Measurements from ENCODE around the gene IRS2. TPM values are rescaled to one million over a fixed set of nuclear protein-coding genes. Genes with fewer than 3 reads are reported as not detected.

IRS2 gene
- total and polyA plus RNA-seq, 2 donors = 6.5 to 11.3 TPM

DNA sequence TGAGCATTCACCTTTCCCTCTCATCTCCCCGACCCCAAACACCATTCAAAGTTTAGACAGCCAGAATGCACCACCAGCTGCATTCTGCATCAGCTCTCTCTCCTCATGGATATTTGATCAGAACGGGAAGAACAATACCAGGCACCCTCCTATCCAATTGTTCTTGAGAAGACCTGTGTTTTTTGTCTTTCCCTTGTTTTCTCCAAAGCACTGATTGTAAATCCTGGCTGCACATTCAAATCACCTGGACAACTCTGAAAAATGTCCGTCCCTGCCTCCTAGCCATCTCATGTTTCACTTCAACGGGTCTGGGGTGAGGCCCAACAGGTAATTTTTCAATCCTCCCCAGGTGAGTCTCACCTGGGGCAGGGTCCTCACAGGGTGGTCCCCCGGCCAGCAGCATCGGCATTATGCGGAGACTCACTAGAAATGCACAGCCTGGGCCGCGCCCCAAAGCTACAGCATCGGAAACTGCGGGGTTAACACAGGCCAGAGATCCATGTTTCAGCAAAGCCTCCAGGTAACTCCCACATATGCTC lies 5.5 kb downstream of the IRS2 start:
- 67% methylated on average over 11 of the region's 11 CpGs for WGBS
- Histone ChIP-seq H3K4me1 (ENCODE audit: insufficient read depth) (peaks cover 3% of the 10 kb centered on the region), H3K36me3 (ENCODE audit: insufficient read depth) (peaks cover 4% of the 10 kb centered on the region), H3K4me3 (ENCODE audit: low read depth, low read length) (peak overlapping the region; percentile 21), H3K27ac (ENCODE audit: low read depth) (no peak overlapping the region)
- no peak for DNase-seq (ENCODE audit: extremely low spot score)

GRCh38 chr13:109779876-109780510 lies 6.4 kb downstream of the IRS2 start:
- DNase-seq (ENCODE audit: extremely low spot score) = no peak
- Histone ChIP-seq H3K4me1 (ENCODE audit: insufficient read depth) (peaks cover 3% of the 10 kb centered on the region), H3K27ac (ENCODE audit: low read depth) (no peak overlapping the region), H3K36me3 (ENCODE audit: insufficient read depth) (peaks cover 4% of the 10 kb centered on the region), H3K4me3 (ENCODE audit: low read depth, low read length) (peak overlapping the region; percentile 21)
- 69% methylated on average over 7 of the region's 7 CpGs for WGBS

GRCh38 chr13:109779074-109779473 lies 7.3 kb downstream of the IRS2 start:
- peak overlapping the region; percentile 3 for H3K4me3 ChIP-seq (ENCODE audit: low read depth, low read length)
- no peak overlapping the region for H3K27ac ChIP-seq (ENCODE audit: low read depth)
- no peak for DNase-seq (ENCODE audit: extremely low spot score)
- WGBS = 62% methylated on average over 4 of the region's 4 CpGs
- H3K4me1 ChIP-seq (ENCODE audit: insufficient read depth) = peaks cover 3% of the 10 kb centered on the region
- H3K36me3 ChIP-seq (ENCODE audit: insufficient read depth) = peaks cover 4% of the 10 kb centered on the region

DNA sequence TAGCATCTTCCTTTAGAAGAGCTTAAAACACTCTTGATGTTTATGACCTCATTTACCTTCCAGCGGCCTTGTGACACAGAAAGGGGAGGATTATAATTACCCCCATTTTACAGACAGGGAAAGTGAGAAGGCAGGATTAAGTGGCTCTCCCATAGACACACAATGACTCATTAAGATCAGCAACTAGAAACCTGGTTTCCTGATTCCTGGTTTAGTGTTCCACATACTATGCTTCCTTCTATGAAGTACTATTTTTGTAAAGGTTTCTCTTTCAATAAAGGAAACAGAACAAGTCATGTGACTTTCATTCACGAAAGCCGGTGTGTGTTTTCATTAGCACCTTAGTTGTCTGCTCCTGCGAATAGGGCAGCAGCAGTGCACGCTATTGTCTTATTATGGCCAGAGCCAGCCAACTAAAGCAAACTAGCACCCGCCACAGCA lies 8.3 kb downstream of the IRS2 start:
- DNase-seq (ENCODE audit: extremely low spot score) = no peak
- peaks cover 3% of the 10 kb centered on the region for H3K4me1 ChIP-seq (ENCODE audit: insufficient read depth)
- H3K27ac ChIP-seq (ENCODE audit: low read depth) = no peak overlapping the region
- H3K36me3 ChIP-seq (ENCODE audit: insufficient read depth) = peaks cover 4% of the 10 kb centered on the region
- H3K4me3 ChIP-seq (ENCODE audit: low read depth, low read length) = no peak overlapping the region
- WGBS = 59% methylated on average over 6 of the region's 6 CpGs

GRCh38 chr13:109776575-109776974 lies 9.8 kb downstream of the IRS2 start:
- no peak for DNase-seq (ENCODE audit: extremely low spot score)
- H3K4me1 ChIP-seq (ENCODE audit: insufficient read depth) = peaks cover 3% of the 10 kb centered on the region
- no peak overlapping the region for H3K27ac ChIP-seq (ENCODE audit: low read depth)
- H3K4me3 ChIP-seq (ENCODE audit: low read depth, low read length) = no peak overlapping the region
- no peaks in the 10 kb centered on the region for H3K36me3 ChIP-seq (ENCODE audit: insufficient read depth)

GRCh38 chr13:109773786-109774185 lies 12.6 kb downstream of the IRS2 start:
- WGBS = 93% methylated on average over 4 of the region's 4 CpGs
- Histone ChIP-seq H3K36me3 (ENCODE audit: insufficient read depth) (no peaks in the 10 kb centered on the region), H3K4me1 (ENCODE audit: insufficient read depth) (no peaks in the 10 kb centered on the region), H3K4me3 (ENCODE audit: low read depth, low read length) (no peak overlapping the region), H3K27ac (ENCODE audit: low read depth) (no peak overlapping the region)
- no peak for DNase-seq (ENCODE audit: extremely low spot score)

DNA sequence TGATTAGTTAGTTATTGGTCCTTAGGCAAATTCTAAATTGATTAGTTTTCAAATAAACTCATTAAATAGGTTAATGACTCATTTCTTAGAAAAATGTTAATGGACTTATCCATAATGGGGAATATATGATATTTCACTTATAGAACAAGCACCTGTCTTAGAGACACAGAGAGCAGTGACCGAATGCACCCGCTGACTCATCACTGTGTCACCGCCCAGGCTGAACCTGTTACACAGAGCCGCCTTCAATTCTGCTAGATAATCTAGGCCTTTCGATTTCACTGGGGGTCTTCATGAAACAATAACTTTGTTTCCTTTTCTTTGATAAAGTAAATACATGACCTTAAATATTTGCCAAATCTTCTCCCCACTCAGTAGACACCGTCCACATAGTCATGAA lies 13.1 kb downstream of the IRS2 start:
- Histone ChIP-seq H3K4me3 (ENCODE audit: low read depth, low read length) (no peak overlapping the region), H3K4me1 (ENCODE audit: insufficient read depth) (no peaks in the 10 kb centered on the region), H3K27ac (ENCODE audit: low read depth) (no peak overlapping the region), H3K36me3 (ENCODE audit: insufficient read depth) (no peaks in the 10 kb centered on the region)
- 89% methylated on average over 6 of the region's 6 CpGs for WGBS
- DNase-seq (ENCODE audit: extremely low spot score) = no peak

- no peak for DNase-seq (ENCODE audit: extremely low spot score)
- Histone ChIP-seq H3K36me3 (ENCODE audit: insufficient read depth) (no peaks in the 10 kb centered on the region), H3K4me3 (ENCODE audit: low read depth, low read length) (no peak overlapping the region), H3K27ac (ENCODE audit: low read depth) (no peak overlapping the region), H3K4me1 (ENCODE audit: insufficient read depth) (no peaks in the 10 kb centered on the region)
- WGBS = 95% methylated on average over 15 of the region's 15 CpGs
These were observed 14.5 kb downstream of the IRS2 start for GRCh38 chr13:109771926-109772325.

- H3K36me3 ChIP-seq (ENCODE audit: insufficient read depth) = no peaks in the 10 kb centered on the region
- no peak overlapping the region for H3K4me3 ChIP-seq (ENCODE audit: low read depth, low read length)
- WGBS = 93% methylated on average over 6 of the region's 6 CpGs
- no peak for DNase-seq (ENCODE audit: extremely low spot score)
- H3K4me1 ChIP-seq (ENCODE audit: insufficient read depth) = no peaks in the 10 kb centered on the region
- no peak overlapping the region for H3K27ac ChIP-seq (ENCODE audit: low read depth)
These were observed 15.9 kb downstream of the IRS2 start for GRCh38 chr13:109770436-109770835.

DNA sequence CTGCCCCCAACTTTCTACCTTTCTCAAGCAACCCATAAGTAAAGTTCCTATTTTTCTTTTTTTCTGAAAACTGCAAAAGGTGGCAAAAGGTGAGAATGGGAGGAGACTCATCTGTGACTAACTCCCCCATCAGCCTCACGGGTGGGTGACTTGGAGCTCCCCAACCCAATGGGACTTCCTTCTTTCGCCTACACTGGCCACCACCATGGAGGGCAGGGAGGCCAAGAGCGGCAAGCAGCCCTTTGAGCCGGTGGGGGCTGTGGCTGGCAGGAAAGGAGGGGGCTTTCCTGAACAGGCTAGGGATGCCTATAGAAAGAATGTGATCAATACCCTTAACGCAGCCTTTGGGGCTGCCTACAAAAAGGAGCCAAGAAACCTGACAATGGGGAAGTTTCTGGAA lies 16.5 kb downstream of the IRS2 start:
- no peaks in the 10 kb centered on the region for H3K4me1 ChIP-seq (ENCODE audit: insufficient read depth)
- H3K36me3 ChIP-seq (ENCODE audit: insufficient read depth) = no peaks in the 10 kb centered on the region
- H3K4me3 ChIP-seq (ENCODE audit: low read depth, low read length) = no peak overlapping the region
- DNase-seq (ENCODE audit: extremely low spot score) = no peak
- WGBS = 95% methylated on average over 5 of the region's 5 CpGs
- no peak overlapping the region for H3K27ac ChIP-seq (ENCODE audit: low read depth)

GRCh38 chr13:109769275-109769674 lies 17.1 kb downstream of the IRS2 start:
- DNase-seq (ENCODE audit: extremely low spot score) = no peak
- no peaks in the 10 kb centered on the region for H3K36me3 ChIP-seq (ENCODE audit: insufficient read depth)

GRCh38 chr13:109768616-109769015 lies 17.8 kb downstream of the IRS2 start:
- no peaks in the 10 kb centered on the region for H3K36me3 ChIP-seq (ENCODE audit: insufficient read depth)
- 95% methylated on average over 10 of the region's 10 CpGs for WGBS
- no peak overlapping the region for H3K27ac ChIP-seq (ENCODE audit: low read depth)
- H3K4me1 ChIP-seq (ENCODE audit: insufficient read depth) = no peaks in the 10 kb centered on the region
- DNase-seq (ENCODE audit: extremely low spot score) = no peak
- no peak overlapping the region for H3K4me3 ChIP-seq (ENCODE audit: low read depth, low read length)

More at GRCh38 chr13:109769275-109769674, 17.1 kb downstream of the IRS2 start:
- Histone ChIP-seq H3K4me3 (ENCODE audit: low read depth, low read length) (no peak overlapping the region), H3K4me1 (ENCODE audit: insufficient read depth) (no peaks in the 10 kb centered on the region), H3K27ac (ENCODE audit: low read depth) (no peak overlapping the region)
- WGBS = 83% methylated on average over 4 of the region's 4 CpGs

DNA sequence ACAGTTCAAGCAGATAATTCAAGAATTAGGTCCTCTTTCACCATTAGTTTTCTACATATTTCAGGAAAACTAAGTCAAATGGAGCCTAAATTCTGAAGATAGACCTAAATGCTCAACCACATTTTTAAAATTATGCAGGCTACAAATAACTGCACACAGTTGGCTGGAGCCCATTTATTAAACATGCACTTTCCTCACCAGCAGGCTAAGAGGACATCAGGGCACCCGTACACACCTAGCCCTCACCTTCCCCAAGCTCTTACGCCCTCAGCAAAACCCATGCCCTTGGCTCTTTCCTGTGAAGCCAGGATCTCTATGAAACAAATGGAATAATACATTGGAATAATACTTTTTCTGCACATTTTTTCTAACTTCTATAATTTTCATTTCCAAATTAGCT lies 18.2 kb downstream of the IRS2 start:
- H3K4me3 ChIP-seq (ENCODE audit: low read depth, low read length) = no peak overlapping the region
- no peaks in the 10 kb centered on the region for H3K36me3 ChIP-seq (ENCODE audit: insufficient read depth)
- no peak overlapping the region for H3K27ac ChIP-seq (ENCODE audit: low read depth)
- H3K4me1 ChIP-seq (ENCODE audit: insufficient read depth) = no peaks in the 10 kb centered on the region
- 98% methylated on average over 2 of the region's 2 CpGs for WGBS
- no peak for DNase-seq (ENCODE audit: extremely low spot score)

DNA sequence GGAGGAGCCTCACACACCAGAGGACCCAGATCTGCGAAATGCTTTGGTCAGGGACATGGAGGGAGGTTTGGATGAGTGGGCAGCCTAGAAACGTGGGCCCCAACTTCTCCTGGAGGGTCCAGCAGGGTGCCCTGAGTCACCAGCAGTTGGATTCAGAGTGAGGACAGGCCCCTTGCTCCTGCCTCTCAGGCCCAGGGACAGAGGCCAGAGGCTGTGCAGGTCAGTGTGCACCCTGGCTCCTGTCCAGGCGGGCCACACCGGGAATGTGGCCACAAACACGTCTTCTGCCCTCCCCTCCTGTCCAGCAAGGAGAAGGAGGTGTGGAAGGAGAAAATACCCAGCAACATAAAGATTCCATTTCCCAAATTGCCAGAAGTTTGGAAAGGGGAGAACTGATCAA lies 19.4 kb downstream of the IRS2 start:
- 73% methylated on average over 5 of the region's 5 CpGs for WGBS

More for the DNA sequence above, 19.4 kb downstream of the IRS2 start:
- no peaks in the 10 kb centered on the region for H3K4me1 ChIP-seq (ENCODE audit: insufficient read depth)
- H3K27ac ChIP-seq (ENCODE audit: low read depth) = no peak overlapping the region
- H3K36me3 ChIP-seq (ENCODE audit: insufficient read depth) = no peaks in the 10 kb centered on the region
- H3K4me3 ChIP-seq (ENCODE audit: low read depth, low read length) = no peak overlapping the region
- DNase-seq (ENCODE audit: extremely low spot score) = no peak
